IPS DF 6.9 (cell line): ENCODE results near the gene ALPI.

ENCODE experiments used
- DNase-seq: peaks from one replicate; pipeline ENCODE4 v3.0.0-alpha.2; 2013; ENCODE audit warnings: low read depth, low spot score
- H3K27ac ChIP-seq: one replicate; pipeline ENCODE4 v1.5.1; 2013; ENCODE audit warnings: low read length, control low read depth
- H3K27me3 ChIP-seq: 2 replicates; pipeline ENCODE4 v1.6.1; 2013; ENCODE audit warnings: mild to moderate bottlenecking, low read length; ENCODE audit not compliant: control insufficient read depth, insufficient read depth
- H3K36me3 ChIP-seq: 2 replicates; pipeline ENCODE4 v1.6.1; 2013; ENCODE audit warnings: low read length; ENCODE audit not compliant: control insufficient read depth, insufficient read depth
- H3K4me1 ChIP-seq: 2 replicates; pipeline ENCODE4 v1.6.1; 2013; ENCODE audit warnings: low read length; ENCODE audit not compliant: control insufficient read depth, insufficient read depth
- H3K4me3 ChIP-seq: 2 replicates; pipeline ENCODE4 v1.5.1; 2013; ENCODE audit warnings: mild to moderate bottlenecking, low read length
- H3K9me3 ChIP-seq: 2 replicates; pipeline ENCODE4 v1.6.1; 2013; ENCODE audit warnings: low read length, inconsistent platforms; ENCODE audit not compliant: control insufficient read depth, insufficient read depth
- WGBS: extraction: QIAGEN DNeasy Blood & Tissue Kit; methylation state at CpG from one replicate; pipeline ENCODE4 v1.1.7; 2013; ENCODE audit warnings: mixed read lengths, missing lambda C conversion rate; ENCODE audit not compliant: insufficient read length, insufficient coverage; 5-methylcytosine and 5-hydroxymethylcytosine counted together

The ALPI gene

DNA sequence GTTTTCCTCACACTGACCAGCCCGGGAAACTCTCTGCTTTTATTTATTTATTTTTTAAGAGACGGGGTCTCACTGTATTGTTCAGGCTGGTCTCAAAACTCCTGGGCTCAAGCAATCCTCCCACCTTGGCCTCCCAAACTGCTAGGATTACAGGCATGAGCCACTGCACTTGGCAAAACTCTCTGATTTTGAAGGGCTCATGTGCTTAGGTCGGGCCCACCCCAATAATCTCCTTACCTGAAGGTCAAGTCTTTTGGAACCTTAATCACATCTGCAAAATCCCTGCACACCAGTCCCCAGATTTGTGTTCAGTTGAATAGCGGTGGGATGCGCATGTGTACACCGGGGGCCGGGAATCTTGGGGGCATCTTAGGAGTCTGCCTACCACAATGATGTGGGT, 39.3 kb downstream of the ALPI start:
- no peaks in the 10 kb centered on the region for H3K27me3 ChIP-seq
- no peaks in the 10 kb centered on the region for H3K36me3 ChIP-seq
- no peak overlapping the region for H3K27ac ChIP-seq
- no peaks in the 10 kb centered on the region for H3K9me3 ChIP-seq
- WGBS = no CpG with 5 or more reads among the region's 7 CpGs
- no peak overlapping the region for H3K4me3 ChIP-seq
- peaks cover 7% of the 10 kb centered on the region; the same call in 1 of the 2 replicates for H3K4me1 ChIP-seq
- no peak for DNase-seq

DNA sequence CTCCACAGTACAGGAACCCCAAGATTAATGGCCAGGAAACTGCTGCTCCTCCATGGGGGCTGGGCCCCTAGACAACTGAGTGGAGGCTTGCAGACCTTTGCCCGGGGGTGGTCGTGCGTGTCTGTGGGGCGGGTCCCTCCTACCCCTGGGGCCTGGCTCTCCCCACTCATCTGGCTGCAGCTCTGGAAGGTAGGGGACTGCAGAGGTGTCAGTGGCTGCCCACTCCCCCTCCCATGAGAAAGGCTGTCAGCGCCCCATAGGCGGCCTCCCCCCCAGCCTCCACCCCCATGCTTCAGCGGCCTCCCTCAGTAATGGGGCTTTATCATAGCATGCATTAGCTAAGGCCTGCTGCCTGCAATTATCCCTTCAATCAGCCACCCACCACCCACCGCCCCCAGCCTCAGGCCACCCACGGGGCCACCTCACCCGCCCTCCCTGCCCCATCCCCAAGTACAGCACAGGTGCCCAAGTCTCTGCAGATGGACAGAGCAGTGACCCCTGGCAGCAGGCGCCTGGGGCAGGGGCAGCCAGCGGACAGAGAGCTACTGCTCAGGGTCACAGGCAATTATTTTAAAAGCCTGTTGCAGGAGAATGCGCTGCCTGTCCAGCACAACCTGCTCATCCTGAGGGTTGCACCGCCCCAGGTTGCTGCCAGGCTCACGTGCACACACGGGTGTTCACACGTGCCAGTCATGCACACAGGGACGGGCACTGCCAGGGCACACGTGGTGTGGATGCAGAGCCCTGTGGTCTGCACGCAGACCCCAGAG, 40.7 kb downstream of the ALPI start:
- WGBS = no CpG with 5 or more reads among the region's 20 CpGs
- H3K4me3 ChIP-seq = no peak overlapping the region
- no peak for DNase-seq
- no peaks in the 10 kb centered on the region for H3K27me3 ChIP-seq
- H3K27ac ChIP-seq = no peak overlapping the region
- H3K4me1 ChIP-seq = peaks cover 5% of the 10 kb centered on the region; the same call in 1 of the 2 replicates
- H3K9me3 ChIP-seq = no peaks in the 10 kb centered on the region
- H3K36me3 ChIP-seq = no peaks in the 10 kb centered on the region

DNA sequence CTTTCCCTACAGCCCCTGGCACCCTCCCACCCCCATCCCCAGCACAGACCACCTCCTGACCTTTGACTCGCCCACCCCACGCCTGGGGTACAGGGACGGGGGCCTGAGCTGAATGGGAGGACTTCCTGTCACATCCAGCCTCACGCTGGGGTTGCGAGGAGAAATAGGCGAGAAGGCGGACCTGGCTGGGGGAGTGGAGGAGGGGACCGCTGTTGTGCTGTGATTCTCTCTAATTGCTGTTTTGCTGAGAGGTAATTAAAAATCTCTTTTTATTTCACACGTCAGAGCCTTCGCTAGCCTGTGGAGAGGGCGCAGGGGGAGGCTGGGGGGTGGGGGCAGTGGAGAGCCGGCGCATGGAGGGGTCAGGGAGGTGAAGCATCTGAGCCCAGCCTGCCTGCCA, 41.4 kb downstream of the ALPI start:
- no peak overlapping the region for H3K4me3 ChIP-seq
- H3K27me3 ChIP-seq = no peaks in the 10 kb centered on the region
- H3K36me3 ChIP-seq = no peaks in the 10 kb centered on the region
- H3K9me3 ChIP-seq = no peaks in the 10 kb centered on the region
- no CpG with 5 or more reads among the region's 13 CpGs for WGBS
- no peak overlapping the region for H3K27ac ChIP-seq
- no peak for DNase-seq
- peaks cover 5% of the 10 kb centered on the region for H3K4me1 ChIP-seq

DNA sequence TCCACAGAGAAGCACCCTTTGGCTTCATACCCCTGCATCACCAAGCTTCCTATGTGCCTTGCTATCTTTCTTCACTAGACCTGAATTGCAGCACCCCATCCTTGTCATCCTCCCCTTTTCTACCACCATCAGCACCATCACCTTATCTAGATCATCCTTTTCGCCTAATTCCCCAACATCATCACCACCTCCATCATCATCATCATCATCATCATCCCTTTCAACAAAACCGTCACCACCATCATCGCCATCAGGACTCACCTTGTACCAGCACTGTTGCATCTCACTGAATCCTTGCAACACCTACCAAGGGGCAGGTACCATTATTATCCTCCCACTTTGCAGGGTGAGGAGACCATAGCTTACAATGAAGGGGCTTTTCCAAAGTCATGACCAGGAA, 42.5 kb downstream of the ALPI start:
- WGBS = 100% methylated on average over 3 of the region's 3 CpGs
- Histone ChIP-seq H3K4me3 (no peak overlapping the region), H3K4me1 (peaks cover 8% of the 10 kb centered on the region), H3K9me3 (no peaks in the 10 kb centered on the region), H3K36me3 (no peaks in the 10 kb centered on the region), H3K27ac (no peak overlapping the region), H3K27me3 (peaks cover under 1% of the 10 kb centered on the region; the same call in 1 of the 2 replicates)
- DNase-seq = no peak

DNA sequence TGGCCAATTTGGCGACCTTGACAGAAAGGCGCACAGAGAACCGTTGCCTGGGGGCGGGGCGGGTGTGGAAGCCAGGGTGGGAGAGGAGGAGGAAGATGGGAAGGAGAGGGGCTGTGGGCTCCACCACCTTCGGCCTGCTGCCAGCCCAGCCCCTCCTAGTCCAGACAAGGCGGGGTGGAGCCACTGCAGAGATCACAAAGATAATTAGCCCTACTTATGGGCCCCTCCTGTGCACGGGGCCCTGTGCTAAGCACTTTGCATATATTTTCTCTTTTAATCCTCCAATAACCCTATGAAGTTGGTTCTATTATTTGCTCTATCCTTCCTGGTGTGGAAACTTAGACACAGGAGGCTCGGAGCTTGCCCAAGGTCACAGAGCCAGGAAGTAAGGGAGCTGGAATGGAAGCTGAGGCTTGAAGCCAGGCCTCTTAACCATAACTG, 45.4 kb downstream of the ALPI start:
- no peak overlapping the region for H3K4me3 ChIP-seq
- H3K36me3 ChIP-seq = no peaks in the 10 kb centered on the region
- H3K27me3 ChIP-seq = peaks cover 17% of the 10 kb centered on the region
- no peak for DNase-seq
- no peak overlapping the region for H3K27ac ChIP-seq
- peaks cover 6% of the 10 kb centered on the region for H3K4me1 ChIP-seq
- WGBS = no CpG with 5 or more reads among the region's 9 CpGs
- no peaks in the 10 kb centered on the region for H3K9me3 ChIP-seq

- H3K4me3 ChIP-seq = no peak overlapping the region
- DNase-seq = no peak
- H3K27me3 ChIP-seq = peaks cover 17% of the 10 kb centered on the region
- H3K4me1 ChIP-seq = peaks cover 5% of the 10 kb centered on the region
- WGBS = no CpG with 5 or more reads among the region's 10 CpGs
- H3K9me3 ChIP-seq = no peaks in the 10 kb centered on the region
- H3K27ac ChIP-seq = no peak overlapping the region
- H3K36me3 ChIP-seq = no peaks in the 10 kb centered on the region
Observed at GRCh38 chr2:232501794-232502390, 45.9 kb downstream of the ALPI start.

DNA sequence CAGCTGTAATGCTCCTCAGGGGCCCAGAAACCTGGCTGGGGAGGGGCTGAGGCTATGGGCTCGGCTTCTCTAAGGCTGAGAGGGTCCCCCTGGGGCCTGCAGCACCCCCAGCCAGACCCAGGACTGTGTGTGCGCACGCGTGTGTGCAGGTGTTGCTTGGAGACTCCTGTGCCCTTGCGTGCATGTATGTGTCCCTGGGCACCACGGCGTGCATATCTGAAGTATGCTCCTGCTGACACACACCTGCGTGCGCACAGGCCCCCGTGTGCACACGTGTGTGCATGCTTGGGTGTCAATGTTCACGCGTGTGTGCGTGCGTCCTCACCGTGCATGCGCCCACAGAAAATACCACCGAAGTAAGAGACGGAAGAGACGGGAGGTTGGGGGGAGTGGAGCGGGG, 46.6 kb downstream of the ALPI start:
- no peaks in the 10 kb centered on the region for H3K9me3 ChIP-seq
- H3K4me1 ChIP-seq = peaks cover 4% of the 10 kb centered on the region
- H3K27ac ChIP-seq = no peak overlapping the region
- DNase-seq = no peak
- peak overlapping the region; percentile 73; the same call in 1 of the 2 replicates for H3K4me3 ChIP-seq
- no peaks in the 10 kb centered on the region for H3K36me3 ChIP-seq
- no CpG with 5 or more reads among the region's 21 CpGs for WGBS
- peaks cover 17% of the 10 kb centered on the region for H3K27me3 ChIP-seq

DNA sequence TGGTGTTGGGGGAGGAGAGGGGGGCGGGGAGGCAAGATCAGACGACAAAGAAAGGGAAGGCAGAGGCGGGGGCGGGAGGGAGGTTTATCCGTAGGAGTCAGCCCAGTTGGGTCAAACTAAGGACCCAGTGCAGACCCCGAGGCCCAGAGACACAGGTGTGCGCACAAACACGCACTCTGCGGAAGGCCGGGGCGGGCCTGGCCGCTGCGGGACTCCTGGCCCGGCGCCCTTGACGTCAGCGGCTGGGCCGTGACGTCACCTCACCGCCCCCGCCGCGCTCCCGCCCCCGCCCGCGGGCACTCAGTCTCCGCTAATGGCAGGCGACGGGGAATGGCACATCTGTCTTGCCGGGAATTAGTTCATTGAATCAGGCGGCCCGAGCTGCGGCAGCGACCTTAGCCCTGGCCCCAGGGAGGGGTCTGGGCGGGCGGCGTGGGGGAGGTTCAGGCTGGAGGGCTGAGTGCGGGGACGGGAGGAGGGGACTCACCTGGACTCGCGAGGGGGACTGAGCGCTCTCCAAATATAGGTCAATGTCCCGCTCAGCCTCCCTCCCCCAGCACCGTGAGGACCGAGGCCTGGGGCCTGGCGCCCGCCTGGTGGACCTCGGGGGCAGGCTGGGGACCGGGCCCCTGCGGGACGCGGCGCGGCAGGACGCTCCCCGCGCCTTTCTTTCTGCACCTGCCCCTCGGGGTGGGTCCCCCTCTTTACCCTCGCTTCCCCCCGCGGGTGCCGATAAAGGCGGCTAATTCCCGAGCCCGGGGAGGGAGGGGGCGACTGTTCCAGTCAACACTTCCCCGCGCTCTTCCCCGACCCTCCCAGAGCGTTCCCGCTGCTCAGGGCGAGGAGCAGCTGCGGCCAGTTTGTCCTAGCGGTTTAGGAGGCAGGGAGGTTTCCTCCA, 47.2 kb downstream of the ALPI start:
- Histone ChIP-seq H3K27ac (no peak overlapping the region), H3K27me3 (peaks cover 17% of the 10 kb centered on the region), H3K36me3 (no peaks in the 10 kb centered on the region), H3K4me1 (peaks cover 4% of the 10 kb centered on the region), H3K4me3 (peak overlapping the region; percentile 73), H3K9me3 (no peaks in the 10 kb centered on the region)
- no peak for DNase-seq
- no CpG with 5 or more reads among the region's 75 CpGs for WGBS

DNA sequence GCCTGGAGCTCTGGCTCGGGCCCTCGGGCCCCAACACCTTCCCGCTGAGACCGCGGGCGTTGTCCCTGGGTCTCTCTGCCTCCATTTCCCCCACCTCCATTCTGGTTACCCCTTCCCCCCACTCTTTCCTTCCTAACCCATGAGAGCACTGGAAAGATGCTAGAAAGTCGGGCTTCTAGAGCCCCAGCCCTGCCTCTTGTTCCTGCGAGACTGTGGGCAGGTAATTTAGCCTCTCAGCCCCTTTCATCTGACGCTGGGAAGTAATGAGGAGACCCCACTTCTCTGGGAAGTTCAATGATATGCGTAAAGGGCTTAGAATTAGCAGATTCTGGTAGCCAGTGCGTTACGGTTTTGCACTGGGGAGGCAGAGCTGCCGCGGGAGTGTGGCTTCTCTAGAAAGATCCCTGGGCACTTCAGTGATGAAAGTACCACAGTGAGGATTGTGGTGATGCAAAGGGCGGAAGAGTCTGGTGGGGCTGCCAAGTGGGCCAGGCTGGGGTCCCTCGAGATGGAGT, 47.9 kb downstream of the ALPI start:
- H3K27me3 ChIP-seq = peaks cover 17% of the 10 kb centered on the region
- WGBS = no CpG with 5 or more reads among the region's 16 CpGs
- H3K27ac ChIP-seq = no peak overlapping the region
- peak overlapping the region; percentile 73; the same call in 1 of the 2 replicates for H3K4me3 ChIP-seq
- H3K4me1 ChIP-seq = peaks cover 4% of the 10 kb centered on the region
- no peaks in the 10 kb centered on the region for H3K36me3 ChIP-seq
- H3K9me3 ChIP-seq = no peaks in the 10 kb centered on the region
- no peak for DNase-seq

GRCh38 chr2:232504438-232504837, 48.5 kb downstream of the ALPI start:
- H3K27me3 ChIP-seq = peaks cover 17% of the 10 kb centered on the region
- no peak for DNase-seq
- WGBS = no CpG with 5 or more reads among the region's 2 CpGs
- peaks cover 4% of the 10 kb centered on the region for H3K4me1 ChIP-seq
- no peak overlapping the region for H3K4me3 ChIP-seq
- no peaks in the 10 kb centered on the region for H3K9me3 ChIP-seq
- H3K27ac ChIP-seq = no peak overlapping the region
- no peaks in the 10 kb centered on the region for H3K36me3 ChIP-seq
